Right ventricle myocardium superior (tissue), 1 donor: ENCODE measurements around the gene CDCA5. TPM values are rescaled to one million over a fixed set of nuclear protein-coding genes. Genes with fewer than 3 reads are reported as not detected.

Experiments used
- ATAC-seq: fragments of 200-7000 bp; cut with Tn5 transposase; one replicate; pipeline ENCODE4 v1.9.1; 2020; ENCODE audit warnings: mild to moderate bottlenecking; ENCODE audit not compliant: poor library complexity
- DNase-seq: peaks from one replicate; pipeline ENCODE4 v3.0.0-alpha.2; 2020
- intact Hi-C: fragments of 100-400 bp; cut with DNase I; formaldehyde crosslinking; loops from one replicate; pipeline ENCODE4 v1.11.2; 2022
- long read RNA-seq: library from polyadenylated mRNA; unstranded; transcript quantifications from one replicate; pipeline ENCODE4 v2.0.0, GENCODE V29; 2021
- total RNA-seq: library from RNA; stranded (reverse); fragmentation: NEBNext Ultra II Directional; extraction: Animal tissue kit (Norgen Biotek cat#: 25700); gene quantifications from one replicate; pipeline ENCODE4 v1.2.1, GENCODE V29; 2021
- donor health status: DM: no; HTN: yes; CAD: no; lungs with severe emphysema.

The CDCA5 gene
- total RNA-seq, result 1.4 TPM
- long read RNA-seq, partial matches to known transcripts, result 0 of 4 reads
- long read RNA-seq, other reads (novel, unspliced or antisense), result 0 of 4 reads

- ATAC-seq (peak; percentile 99), DNase-seq (peak; percentile 97)
- intact Hi-C loops, result no loop called here
These were observed at the start of gene CDCA5, which contains the start of gene ZFPL1 for GRCh38 chr11:65083834-65084597. Gene CDCA5, minus strand, starts transcription at chr11:65084040. Its CDS starts 62 bp downstream, at chr11:65083978. Gene ZFPL1, plus strand, starts transcription at chr11:65084222. Its CDS starts 477 bp downstream, at chr11:65084699.

GRCh38 chr11:65132988-65133700, 49.3 kb upstream of the CDCA5 start:
- DNase-seq (no peak), ATAC-seq (no peak)
- intact Hi-C loops, result no loop called here

GRCh38 chr11:65132238-65132987, 48.6 kb upstream of the CDCA5 start:
- DNase-seq, result no peak
- intact Hi-C loops, result no loop called here
- ATAC-seq, result no peak

GRCh38 chr11:65131895-65132237, 48.0 kb upstream of the CDCA5 start:
- intact Hi-C loops, result no loop called here
- ATAC-seq (no peak), DNase-seq (no peak)

- ATAC-seq, result no peak
- intact Hi-C loops, result no loop called here
These were observed 47.6 kb upstream of the CDCA5 start for GRCh38 chr11:65131417-65131776.

GRCh38 chr11:65130631-65131416, 47.0 kb upstream of the CDCA5 start:
- DNase-seq, result no peak
- no peak for ATAC-seq
- intact Hi-C loops, result no loop called here

More at GRCh38 chr11:65131417-65131776, 47.6 kb upstream of the CDCA5 start:
- no peak for DNase-seq

GRCh38 chr11:65129649-65130441, 46.0 kb upstream of the CDCA5 start:
- DNase-seq (no peak), ATAC-seq (no peak)
- intact Hi-C loops, result no loop called here

- DNase-seq (no peak), ATAC-seq (no peak)
- intact Hi-C loops, result no loop called here
These were observed 44.6 kb upstream of the CDCA5 start for GRCh38 chr11:65128182-65129145.

GRCh38 chr11:65127473-65128181, 43.8 kb upstream of the CDCA5 start:
- ATAC-seq (no peak), DNase-seq (no peak)
- intact Hi-C loops, result no loop called here

- DNase-seq (no peak), ATAC-seq (no peak)
- intact Hi-C loops, result no loop called here
These were observed 42.9 kb upstream of the CDCA5 start for GRCh38 chr11:65126624-65127274.

GRCh38 chr11:65125197-65126056, 41.6 kb upstream of the CDCA5 start:
- intact Hi-C loops, result no loop called here
- DNase-seq, result no peak

GRCh38 chr11:65124480-65125196, 40.8 kb upstream of the CDCA5 start:
- no peak for ATAC-seq
- intact Hi-C loops, result no loop called here
- DNase-seq, result no peak

More at GRCh38 chr11:65125197-65126056, 41.6 kb upstream of the CDCA5 start:
- no peak for ATAC-seq

- intact Hi-C loops, result no loop called here
- ATAC-seq, result peak; percentile 90
- DNase-seq, result peak; percentile 99
These were observed 38.2 kb upstream of the CDCA5 start, which contains the start of the genes FAU and MRPL49 for GRCh38 chr11:65121865-65122696. Gene FAU, minus strand, starts transcription at chr11:65122134. Its CDS starts 321 bp downstream, at chr11:65121813. Gene MRPL49, plus strand, starts transcription at chr11:65122321. Its CDS starts 26 bp downstream, at chr11:65122347.
